Mesothelial cell of epicardium (in vitro differentiated cells): ENCODE results near the gene HOXD13. TPM values are rescaled to one million over a fixed set of nuclear protein-coding genes. Genes with fewer than 3 reads are reported as not detected.

Experiments used
- DNase-seq, 2 experiments: peaks; one replicate each; pipeline ENCODE4 v3.0.0; 2021; ENCODE audit warnings: low spot score in 2 of 2; ENCODE audit not compliant: unreplicated experiment in 2 of 2
- H3K27ac Mint-ChIP-seq: 2 replicates; pipeline ENCODE4 v1.8.0; 2021; ENCODE audit warnings: mixed read lengths
- H3K27me3 Mint-ChIP-seq: 2 replicates; pipeline ENCODE4 v1.8.0; 2021; ENCODE audit warnings: low read depth, mixed read lengths
- H3K36me3 Mint-ChIP-seq: 2 replicates; pipeline ENCODE4 v1.8.0; 2021; ENCODE audit warnings: mixed read lengths
- H3K4me1 Mint-ChIP-seq: 2 replicates; pipeline ENCODE4 v1.8.0; 2021; ENCODE audit warnings: mixed read lengths
- H3K4me3 Mint-ChIP-seq: 2 replicates; pipeline ENCODE4 v1.8.0; 2021; ENCODE audit warnings: mild to moderate bottlenecking, moderate library complexity, mixed read lengths
- H3K9me3 Mint-ChIP-seq: 2 replicates; pipeline ENCODE4 v1.8.0; 2021; ENCODE audit warnings: mixed read lengths
- total RNA-seq: library from RNA; stranded (reverse); gene quantifications from 3 replicates; pipeline ENCODE4 v1.2.1, GENCODE V29; 2021
- TF ChIP-seq, protein P1 (sequence below): fragments of 200-600 bp; sonication (generic); IDR thresholded peaks from one replicate; pipeline ENCODE4 v1.5.0; 2021; ENCODE audit warnings: antibody characterized with exemption; ENCODE audit not compliant: unreplicated experiment

The HOXD13 gene
- total RNA-seq, 1 donor from 2014 or later: 0.56 TPM

DNA sequence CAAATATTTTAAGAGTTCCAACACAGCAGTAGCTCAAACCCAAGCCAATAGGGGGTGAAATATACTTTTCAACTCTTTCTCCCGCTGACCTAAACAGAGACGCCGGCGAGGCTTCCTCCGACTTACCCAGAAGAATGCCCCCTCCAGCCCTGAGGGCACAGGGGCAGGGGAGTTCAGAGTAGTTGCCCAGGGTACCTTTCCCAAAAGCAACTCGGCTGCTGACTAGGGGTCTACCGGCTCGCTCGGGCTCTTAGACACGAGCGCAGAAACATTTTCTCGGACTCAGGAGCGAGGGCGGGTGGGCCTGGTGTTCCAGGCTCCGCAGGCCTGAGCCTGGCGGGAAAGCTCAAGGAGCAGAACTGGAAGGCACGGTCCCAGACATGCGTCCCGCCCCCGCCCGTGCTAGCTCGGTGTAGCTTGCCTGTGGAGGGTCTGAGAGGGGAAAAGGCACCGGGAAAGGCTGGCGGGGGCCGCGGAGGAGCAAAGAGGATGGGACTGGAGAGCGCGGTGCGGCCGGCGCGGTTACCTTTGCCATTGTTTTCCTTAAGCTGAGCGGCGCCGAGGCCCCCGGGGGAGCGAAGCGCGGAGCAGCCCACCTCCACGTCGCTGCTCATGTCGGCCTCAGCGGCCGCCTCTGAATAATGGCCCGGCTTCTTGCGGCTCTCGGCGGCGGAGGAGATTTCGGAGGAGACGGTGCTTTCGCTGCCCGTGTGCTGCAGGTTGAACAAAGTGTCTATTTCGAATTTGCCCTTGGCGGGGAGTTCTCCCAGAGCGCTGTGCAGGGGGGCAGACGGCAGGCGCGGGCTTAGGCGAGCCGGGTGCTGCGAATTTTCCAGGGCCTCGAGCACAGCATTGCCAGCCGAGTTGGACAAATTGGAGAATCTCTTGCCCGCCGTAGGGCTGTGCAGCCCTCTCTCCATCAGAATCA, 9.4 kb upstream of the HOXD13 start:
- Mint-ChIP-seq H3K4me1 (peaks cover 22% of the 10 kb centered on the region), H3K9me3 (no peaks in the 10 kb centered on the region), H3K36me3 (no peaks in the 10 kb centered on the region), H3K27me3 (peaks cover 98% of the 10 kb centered on the region), H3K27ac (no peak overlapping the region), H3K4me3 (peak overlapping the region; percentile 3)
- DNase-seq: peak in 1 of 2 experiments; percentile 47
- TF ChIP-seq, protein P1, sequence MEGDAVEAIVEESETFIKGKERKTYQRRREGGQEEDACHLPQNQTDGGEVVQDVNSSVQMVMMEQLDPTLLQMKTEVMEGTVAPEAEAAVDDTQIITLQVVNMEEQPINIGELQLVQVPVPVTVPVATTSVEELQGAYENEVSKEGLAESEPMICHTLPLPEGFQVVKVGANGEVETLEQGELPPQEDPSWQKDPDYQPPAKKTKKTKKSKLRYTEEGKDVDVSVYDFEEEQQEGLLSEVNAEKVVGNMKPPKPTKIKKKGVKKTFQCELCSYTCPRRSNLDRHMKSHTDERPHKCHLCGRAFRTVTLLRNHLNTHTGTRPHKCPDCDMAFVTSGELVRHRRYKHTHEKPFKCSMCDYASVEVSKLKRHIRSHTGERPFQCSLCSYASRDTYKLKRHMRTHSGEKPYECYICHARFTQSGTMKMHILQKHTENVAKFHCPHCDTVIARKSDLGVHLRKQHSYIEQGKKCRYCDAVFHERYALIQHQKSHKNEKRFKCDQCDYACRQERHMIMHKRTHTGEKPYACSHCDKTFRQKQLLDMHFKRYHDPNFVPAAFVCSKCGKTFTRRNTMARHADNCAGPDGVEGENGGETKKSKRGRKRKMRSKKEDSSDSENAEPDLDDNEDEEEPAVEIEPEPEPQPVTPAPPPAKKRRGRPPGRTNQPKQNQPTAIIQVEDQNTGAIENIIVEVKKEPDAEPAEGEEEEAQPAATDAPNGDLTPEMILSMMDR: no peak

DNA sequence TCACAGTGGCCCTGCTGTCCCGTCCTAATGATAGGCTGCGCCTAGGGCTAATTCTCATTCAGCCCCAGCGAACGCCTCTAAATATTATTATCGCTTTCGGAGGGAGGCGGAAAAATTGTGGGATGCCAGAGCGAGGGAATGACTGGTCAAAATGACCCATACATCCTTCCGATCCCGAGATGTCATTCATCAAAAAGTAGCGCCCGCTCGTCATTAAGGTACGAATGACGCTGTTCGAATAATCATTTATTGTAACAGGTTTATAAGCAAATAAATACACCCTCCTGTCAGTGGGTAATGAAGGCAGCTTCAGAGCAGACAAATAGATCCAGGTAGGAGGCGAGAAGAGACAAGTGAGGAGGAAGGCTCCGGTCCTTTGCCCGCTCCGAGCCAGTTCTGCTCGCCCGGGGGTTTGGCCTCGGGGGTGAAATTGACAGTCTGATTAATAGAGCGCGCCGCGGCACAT, 8.7 kb upstream of the HOXD13 start, which contains the start of gene EVX2:
EVX2 (minus strand) TSS at position 167 of the 466 bp plus-strand sequence. CDS start 186 bp downstream, outside the sequence.
- TF ChIP-seq, protein P1: no peak
- H3K4me3 Mint-ChIP-seq: peak within 1 kb of the TSS; percentile 3
- H3K27ac Mint-ChIP-seq: no peak within 1 kb of the TSS
- H3K9me3 Mint-ChIP-seq: no peaks in the 10 kb centered on the region
- H3K36me3 Mint-ChIP-seq: no peaks in the 10 kb centered on the region
- H3K27me3 Mint-ChIP-seq: peaks cover 98% of the 10 kb centered on the region
- H3K4me1 Mint-ChIP-seq: peaks cover 26% of the 10 kb centered on the region
- no peak for DNase-seq

DNA sequence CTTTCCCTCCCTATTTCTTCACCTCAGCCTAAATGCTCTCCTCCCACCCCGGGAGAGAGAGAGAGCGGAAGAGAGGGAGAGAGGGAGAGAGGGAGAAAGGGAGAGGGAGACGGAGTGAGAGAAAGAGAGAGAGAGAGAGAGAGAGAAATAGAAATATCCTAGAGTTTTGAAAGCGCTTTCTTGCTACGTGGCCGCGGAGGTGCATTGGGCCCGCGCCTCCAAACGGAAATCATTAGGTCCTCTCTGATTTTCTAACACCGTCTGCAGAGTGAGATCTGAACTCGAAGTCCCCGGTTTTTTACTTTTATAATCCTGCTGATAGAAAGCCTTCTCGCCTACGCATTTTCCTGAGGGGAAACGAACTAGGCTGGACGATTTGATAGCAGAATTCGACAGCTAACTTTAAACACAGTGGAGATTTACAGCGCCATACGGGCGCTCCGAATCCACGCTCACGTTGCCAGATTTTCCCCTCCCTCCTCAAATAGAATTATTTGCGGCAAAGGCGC, 7.9 kb upstream of the HOXD13 start:
- Mint-ChIP-seq H3K27me3 (peaks cover 98% of the 10 kb centered on the region), H3K4me3 (no peak overlapping the region), H3K9me3 (no peaks in the 10 kb centered on the region), H3K4me1 (peaks cover 20% of the 10 kb centered on the region), H3K27ac (no peak overlapping the region), H3K36me3 (no peaks in the 10 kb centered on the region)
- TF ChIP-seq, protein P1: no peak
- no peak for DNase-seq

DNA sequence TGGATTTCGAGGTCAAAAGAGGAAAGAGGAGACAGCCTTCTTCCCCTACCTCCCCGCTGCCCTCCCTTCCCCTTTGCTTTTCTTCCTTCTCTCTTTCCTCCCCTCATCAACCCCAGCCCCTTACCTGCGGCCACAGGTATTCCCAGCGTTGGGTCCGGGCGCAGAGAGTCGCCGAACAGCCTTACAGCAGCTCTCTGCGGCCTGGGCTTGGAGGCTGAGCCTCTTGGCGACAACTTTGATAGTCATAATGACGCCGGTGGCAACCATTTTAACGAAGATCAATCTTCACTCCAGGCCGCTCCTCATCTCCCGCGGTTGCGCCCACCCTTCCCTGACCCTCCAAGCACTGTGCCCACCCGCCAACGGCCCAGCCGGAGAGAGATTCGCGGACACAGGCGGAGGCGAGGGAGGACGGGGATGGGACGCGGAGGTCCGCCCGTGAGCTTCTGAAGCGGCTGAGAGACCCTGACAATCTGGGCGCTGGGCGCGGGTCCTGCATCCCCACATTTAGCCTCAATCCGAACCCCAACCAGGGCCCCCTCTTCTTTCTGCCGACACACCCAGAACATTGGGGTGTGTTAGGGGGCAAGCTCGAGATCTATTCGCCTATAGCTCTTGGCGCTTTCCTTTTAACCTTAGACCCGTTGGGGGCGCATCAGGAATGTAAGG, 7.3 kb upstream of the HOXD13 start:
- H3K27ac Mint-ChIP-seq: no peak overlapping the region
- DNase-seq: no peak
- no peaks in the 10 kb centered on the region for H3K9me3 Mint-ChIP-seq
- peaks cover 100% of the 10 kb centered on the region for H3K27me3 Mint-ChIP-seq
- H3K36me3 Mint-ChIP-seq: no peaks in the 10 kb centered on the region
- TF ChIP-seq, protein P1: no peak
- peaks cover 20% of the 10 kb centered on the region for H3K4me1 Mint-ChIP-seq
- no peak overlapping the region for H3K4me3 Mint-ChIP-seq

DNA sequence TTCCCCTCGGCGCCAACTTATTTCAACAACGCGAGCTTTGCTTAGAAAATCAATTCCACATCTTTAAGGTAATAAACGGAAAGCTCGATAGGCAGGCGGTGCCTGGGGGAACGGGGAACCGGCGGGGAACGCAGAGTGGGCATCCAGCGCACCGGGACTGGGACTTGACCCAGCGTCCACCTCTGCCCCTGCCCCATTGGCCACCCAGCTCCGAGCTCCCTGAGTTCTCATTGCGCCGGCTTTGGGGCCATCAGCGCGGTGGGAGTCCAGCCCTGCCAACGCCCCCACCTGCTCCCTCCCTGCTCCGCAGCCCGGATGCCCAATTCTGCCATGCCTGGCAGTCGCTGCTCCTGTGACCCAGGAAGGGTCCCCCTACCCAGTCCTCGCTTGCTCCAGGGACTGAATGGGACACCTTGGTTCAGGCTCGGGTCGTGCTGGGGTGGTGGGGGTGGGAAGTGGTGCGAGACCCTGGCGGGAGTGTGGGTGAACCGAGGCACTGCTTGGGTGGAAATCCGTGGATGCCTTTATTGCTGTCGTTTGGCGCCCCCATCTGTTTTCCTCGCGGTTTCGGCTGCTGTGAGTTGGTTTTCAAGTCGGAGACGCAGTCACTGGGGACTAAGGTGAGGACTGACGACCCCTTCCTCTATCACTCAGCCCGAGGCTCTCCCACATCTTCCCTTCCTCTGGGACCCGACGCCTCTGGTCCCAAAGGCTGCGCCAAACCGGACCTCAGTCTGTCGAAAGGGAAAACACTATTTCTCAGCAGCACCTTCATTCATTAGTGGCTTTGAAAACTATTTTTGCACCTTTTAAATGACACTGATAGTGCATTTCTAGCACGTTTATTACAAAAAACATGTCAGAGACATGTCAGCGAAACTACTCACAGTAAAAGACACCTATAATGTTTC, 6.4 kb upstream of the HOXD13 start:
- TF ChIP-seq, protein P1: peak; percentile 46
- DNase-seq: peak in 1 of 2 experiments; percentile 62
- H3K4me1 Mint-ChIP-seq: peaks cover 17% of the 10 kb centered on the region
- H3K27ac Mint-ChIP-seq: no peak overlapping the region
- no peak overlapping the region for H3K4me3 Mint-ChIP-seq
- peaks cover 100% of the 10 kb centered on the region for H3K27me3 Mint-ChIP-seq
- H3K36me3 Mint-ChIP-seq: no peaks in the 10 kb centered on the region
- no peaks in the 10 kb centered on the region for H3K9me3 Mint-ChIP-seq
